ENCODE results near the gene FAM8A1.

The FAM8A1 gene

GRCh38 chr6:17602888-17603287 lies 2.8 kb downstream of the FAM8A1 start:
- DNase-seq, result no peak

- DNase-seq, result no peak
Observed at GRCh38 chr6:17606606-17607005, 6.5 kb downstream of the FAM8A1 start.

- no peak for DNase-seq
Observed at GRCh38 chr6:17610835-17611234, 10.7 kb downstream of the FAM8A1 start.

GRCh38 chr6:17612048-17612447 lies 11.9 kb downstream of the FAM8A1 start:
- no peak for DNase-seq

- DNase-seq, result no peak
Observed at GRCh38 chr6:17615794-17616193, 15.7 kb downstream of the FAM8A1 start.

- DNase-seq, result no peak
Observed at GRCh38 chr6:17621003-17621402, 20.9 kb downstream of the FAM8A1 start.

- DNase-seq, result peak in 1 of 2 experiments; percentile 31
Observed at GRCh38 chr6:17622144-17622543, 22.0 kb downstream of the FAM8A1 start.

GRCh38 chr6:17624396-17624795 lies 24.3 kb downstream of the FAM8A1 start:
- no peak for DNase-seq

- no peak for DNase-seq
Observed at GRCh38 chr6:17628873-17629272, 28.8 kb downstream of the FAM8A1 start.

- no peak for DNase-seq
Observed at GRCh38 chr6:17629824-17630510, 29.9 kb downstream of the FAM8A1 start.

- DNase-seq, result no peak
Observed at GRCh38 chr6:17630511-17631073, 30.5 kb downstream of the FAM8A1 start.

GRCh38 chr6:17632934-17633333 lies 32.8 kb downstream of the FAM8A1 start:
- no peak for DNase-seq

GRCh38 chr6:17633465-17634188 lies 33.5 kb downstream of the FAM8A1 start:
- DNase-seq, result no peak

- DNase-seq, result no peak
Observed at GRCh38 chr6:17635568-17635967, 35.5 kb downstream of the FAM8A1 start.

- DNase-seq, result no peak
Observed at GRCh38 chr6:17638212-17638715, 38.2 kb downstream of the FAM8A1 start.

- no peak for DNase-seq
Observed at GRCh38 chr6:17640477-17640917, 40.4 kb downstream of the FAM8A1 start.

GRCh38 chr6:17648745-17649144 lies 48.6 kb downstream of the FAM8A1 start:
- DNase-seq, result no peak

GRCh38 chr6:17650656-17651309 lies 50.7 kb downstream of the FAM8A1 start:
- no peak for DNase-seq

GRCh38 chr6:17653198-17653882 lies 53.2 kb downstream of the FAM8A1 start:
- no peak for DNase-seq

GRCh38 chr6:17656092-17656491 lies 56.0 kb downstream of the FAM8A1 start:
- no peak for DNase-seq

- DNase-seq, result no peak
Observed at GRCh38 chr6:17656644-17657043, 56.5 kb downstream of the FAM8A1 start.
